Aorta (tissue), 5 donors: ENCODE data around the gene IL16. TPM values are rescaled to one million over a fixed set of nuclear protein-coding genes. Genes with fewer than 3 reads are reported as not detected.
A peak's percentile ranks its signal among the peaks of the same experiment; 100 is the strongest.

Experiments
- ATAC-seq: fragments of 200-7000 bp; cut with Tn5 transposase; one replicate; pipeline ENCODE4 v1.9.1; 2022; ENCODE audit warnings: moderate library complexity; ENCODE audit not compliant: low FRiP score
- DNase-seq, 2 donors: peaks; one replicate each; pipeline ENCODE4 v3.0.0-alpha.2; 2020
- H3K27ac ChIP-seq, 2 donors: one replicate each; pipeline ENCODE4 v1.5.1; 2013; ENCODE audit warnings: low read length in 2 of 2, mild to moderate bottlenecking in 2 of 2, moderate library complexity in 2 of 2, control low read depth in 1 of 2, inconsistent platforms in 1 of 2, low read depth in 1 of 2
- H3K27me3 ChIP-seq, 2 donors: one replicate each; pipeline ENCODE4 v1.6.1; 2013; ENCODE audit warnings: control low read depth in 1 of 2, low read length in 1 of 2, mild to moderate bottlenecking in 1 of 2, moderate library complexity in 1 of 2; ENCODE audit not compliant: insufficient read depth in 2 of 2, control insufficient read depth in 1 of 2
- H3K36me3 ChIP-seq, 2 donors: one replicate each; pipeline ENCODE4 v1.6.1; 2013; ENCODE audit warnings: control low read depth in 1 of 2, low read length in 1 of 2, mild to moderate bottlenecking in 1 of 2; ENCODE audit not compliant: insufficient read depth in 2 of 2, control insufficient read depth in 1 of 2
- H3K4me1 ChIP-seq, 2 donors: one replicate each; pipeline ENCODE4 v1.6.1; 2013; ENCODE audit warnings: low read length in 2 of 2, control low read depth in 1 of 2, mild to moderate bottlenecking in 1 of 2, moderate library complexity in 1 of 2; ENCODE audit not compliant: insufficient read depth in 2 of 2, control insufficient read depth in 1 of 2
- H3K4me3 ChIP-seq, 2 donors: one replicate each; pipeline ENCODE4 v1.5.1; 2013; ENCODE audit warnings: low read length in 2 of 2, control low read depth in 1 of 2, mild to moderate bottlenecking in 1 of 2
- H3K9me3 ChIP-seq: one replicate; pipeline ENCODE4 v1.6.1; 2013; ENCODE audit warnings: mild to moderate bottlenecking, low read length; ENCODE audit not compliant: control insufficient read depth
- WGBS, 2 donors: extraction: QIAGEN DNeasy Blood & Tissue Kit; methylation state at CpG; one replicate each; pipeline ENCODE4 v1.1.7; 2013; 5-methylcytosine and 5-hydroxymethylcytosine counted together
- intact Hi-C, 2 donors: fragments of 100-400 bp; cut with DNase I; formaldehyde crosslinking; loops; one replicate each; pipeline versions ENCODE4 v1.14.2 to v1.15.0; 2022
- polyA plus RNA-seq, 2 donors: library from polyadenylated mRNA; stranded (reverse); fragments of 200-250 nt; gene quantifications; one replicate each; pipeline ENCODE4 v1.2.3, GENCODE V29; 2013
- total RNA-seq, 2 donors: library from RNA; stranded (reverse); fragmentation: NEBNext Ultra II Directional; extraction: Animal tissue kit (Norgen Biotek cat#: 25700); gene quantifications; one replicate each; pipeline ENCODE4 v1.2.1, GENCODE V29; 2021
- donor health status: healthy with polysubstance abuse.
- donor health status: Bipolar disorder and iron deficiency.
- donor health status: DM: no; HTN: no; CAD: no.
- donor health status: DM: no; HTN: no; CAD: no.
- donor health status: DM: yes; HTN: yes; CAD: no.

The IL16 gene
- total and polyA plus RNA-seq, 4 donors = 5.3 to 19.5 (median 7.8) TPM

DNA sequence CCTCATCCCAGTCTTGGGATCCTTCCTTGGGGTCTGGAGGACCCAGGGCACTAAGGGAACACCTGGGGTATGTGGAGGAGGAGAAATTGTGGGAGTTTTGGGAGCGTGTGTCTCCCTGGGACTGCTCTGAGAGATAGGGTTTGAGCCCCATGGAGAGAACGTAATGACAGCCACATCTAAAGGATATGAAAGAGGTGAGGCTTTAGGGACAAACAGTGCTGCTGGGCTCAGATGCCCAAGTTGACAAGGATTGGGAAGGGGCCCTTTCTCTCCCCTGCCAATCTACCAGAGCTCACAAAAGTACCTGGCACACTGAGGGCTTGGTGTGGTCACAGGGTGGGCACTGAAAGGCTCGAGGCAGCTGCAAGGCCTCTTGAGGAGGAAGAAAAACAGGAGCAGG is 140.6 kb downstream of the IL16 start:
- Histone ChIP-seq H3K4me3 (no peak overlapping the region), H3K27ac (no peak overlapping the region), H3K27me3 (no peaks in the 10 kb centered on the region), H3K9me3 (no peaks in the 10 kb centered on the region), H3K36me3 (no peaks in the 10 kb centered on the region), H3K4me1 (peaks cover 0 to 4% of the 10 kb centered on the region in 2 donors)
- DNase-seq = no peak
- intact Hi-C loops = loop anchor here in 1 of 2 donors (5.0 to 10.0 kb wide), 2 partner anchors 60 to 332 kb away; partner anchors contain the start of gene TLNRD1
- WGBS, 2 donors = 62 to 67% methylated on average over 3 of the region's 3 CpGs
- no peak for ATAC-seq

- 31 to 41% methylated on average over 9 of the region's 9 CpGs for WGBS, 2 donors
- ATAC-seq = peak; percentile 42
- no peaks in the 10 kb centered on the region for H3K9me3 ChIP-seq
- no peak overlapping the region for H3K27ac ChIP-seq
- H3K27me3 ChIP-seq = no peaks in the 10 kb centered on the region
- intact Hi-C loops = loop anchor here in 1 of 2 donors (5.0 to 10.0 kb wide), 2 partner anchors 60 to 333 kb away; partner anchors contain the start of gene TLNRD1
- no peak for DNase-seq
- H3K4me1 ChIP-seq = peaks cover 0 to 4% of the 10 kb centered on the region in 2 donors
- no peaks in the 10 kb centered on the region for H3K36me3 ChIP-seq
- no peak overlapping the region for H3K4me3 ChIP-seq
Observed at GRCh38 chr15:81337713-81338157, 141.1 kb downstream of the IL16 start.

DNA sequence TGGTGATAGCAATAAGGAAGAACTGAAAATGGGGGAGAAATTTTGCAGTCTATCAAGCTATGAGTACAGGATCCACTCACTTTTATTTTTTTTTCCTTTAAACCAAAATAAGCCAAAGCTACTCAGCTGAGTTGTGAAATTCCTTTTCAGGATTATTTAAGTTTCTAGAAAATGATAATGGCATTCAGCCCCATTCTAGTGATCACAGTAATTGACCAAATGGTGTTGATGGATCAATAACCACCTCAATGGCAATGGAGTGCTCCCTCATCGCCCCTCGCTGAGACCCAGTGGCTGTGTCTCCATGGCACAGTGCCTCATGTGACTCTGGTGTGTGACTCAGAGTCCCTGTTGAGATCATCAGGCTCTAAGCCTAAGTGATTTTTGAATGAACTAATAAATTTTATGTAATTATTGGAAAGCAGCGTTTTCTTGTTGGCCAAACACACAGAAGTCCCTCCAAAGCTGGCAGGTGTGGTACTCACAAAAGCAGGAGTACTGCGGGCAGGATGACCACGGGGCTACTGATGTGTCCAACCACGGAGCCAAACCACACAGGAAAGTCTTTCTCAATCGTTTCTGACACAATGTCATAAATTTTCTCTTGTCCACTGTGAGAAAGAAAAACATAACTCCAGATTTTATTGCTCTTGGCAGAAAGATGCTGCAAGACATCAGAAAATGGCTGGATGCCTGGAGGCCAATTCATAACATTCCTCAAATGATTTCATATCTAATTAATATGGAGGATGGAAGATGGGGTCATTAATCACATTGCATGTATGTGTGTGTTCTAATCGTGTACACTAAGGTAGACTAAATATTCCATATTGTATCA is 141.7 kb downstream of the IL16 start:
- Histone ChIP-seq H3K4me3 (no peak overlapping the region), H3K36me3 (no peaks in the 10 kb centered on the region), H3K9me3 (no peaks in the 10 kb centered on the region), H3K27ac (peak overlapping the region in 1 of 2 donors; percentile 4), H3K4me1 (peaks cover 0 to 4% of the 10 kb centered on the region in 2 donors), H3K27me3 (no peaks in the 10 kb centered on the region)
- intact Hi-C loops = loop anchor here in 1 of 2 donors (5.0 to 10.0 kb wide), 2 partner anchors 61 to 334 kb away; partner anchors contain the start of gene TLNRD1
- ATAC-seq = peak; percentile 91
- 1 to 2% methylated on average over 8 of the region's 8 CpGs for WGBS, 2 donors
- DNase-seq = peak; percentile 71 to 82

- 30 to 35% methylated on average over 5 of the region's 5 CpGs for WGBS, 2 donors
Observed at GRCh38 chr15:81339321-81339720, 142.6 kb downstream of the IL16 start.

GRCh38 chr15:81339851-81340250 is 143.2 kb downstream of the IL16 start:
- DNase-seq (no peak), ATAC-seq (no peak)
- intact Hi-C loops = loop anchor here in 1 of 2 donors (5.0 to 10.0 kb wide), 3 partner anchors 33 to 335 kb away; partner anchors contain the start of gene TLNRD1
- H3K4me1 ChIP-seq = peaks cover 0 to 4% of the 10 kb centered on the region in 2 donors
- no peaks in the 10 kb centered on the region for H3K9me3 ChIP-seq
- H3K4me3 ChIP-seq = no peak overlapping the region
- H3K36me3 ChIP-seq = no peaks in the 10 kb centered on the region
- H3K27me3 ChIP-seq = no peaks in the 10 kb centered on the region
- 70 to 84% methylated on average over 4 of the region's 4 CpGs for WGBS, 2 donors
- H3K27ac ChIP-seq = no peak overlapping the region

More at GRCh38 chr15:81339321-81339720, 142.6 kb downstream of the IL16 start:
- Histone ChIP-seq H3K27ac (no peak overlapping the region), H3K4me1 (peaks cover 0 to 4% of the 10 kb centered on the region in 2 donors), H3K36me3 (no peaks in the 10 kb centered on the region), H3K9me3 (no peaks in the 10 kb centered on the region), H3K27me3 (no peaks in the 10 kb centered on the region), H3K4me3 (no peak overlapping the region)
- ATAC-seq = no peak
- intact Hi-C loops = loop anchor here in 1 of 2 donors (5.0 to 10.0 kb wide), 2 partner anchors 62 to 335 kb away; partner anchors contain the start of gene TLNRD1
- no peak for DNase-seq

DNA sequence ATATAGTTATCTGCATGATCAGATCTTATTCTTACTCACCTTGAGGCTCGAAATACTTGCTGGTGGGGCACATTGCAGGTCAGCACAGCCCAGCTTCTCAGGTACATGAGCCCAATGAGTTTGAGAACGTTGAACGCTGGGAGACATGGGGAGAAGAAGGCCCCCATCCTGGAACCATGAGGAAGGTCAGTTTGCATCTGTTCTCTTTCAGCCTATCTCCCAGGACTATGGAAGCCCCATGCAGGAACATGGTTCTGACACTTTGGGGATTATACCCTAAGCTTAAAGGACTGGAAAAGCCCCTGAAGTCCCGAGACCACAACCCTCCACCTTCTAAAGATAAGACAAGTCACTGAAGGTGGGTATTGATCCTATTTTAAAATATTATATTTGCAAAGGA is 144.7 kb downstream of the IL16 start:
- no peak for DNase-seq
- no peaks in the 10 kb centered on the region for H3K36me3 ChIP-seq
- intact Hi-C loops = loop anchor here in 1 of 2 donors (5.0 kb wide), 1 partner anchor 34 kb away; no protein-coding TSS in a partner anchor
- no peaks in the 10 kb centered on the region for H3K27me3 ChIP-seq
- WGBS, 2 donors = 96 to 99% methylated on average over 4 of the region's 4 CpGs
- no peak for ATAC-seq
- H3K4me3 ChIP-seq = no peak overlapping the region
- H3K4me1 ChIP-seq = peaks cover 0 to 4% of the 10 kb centered on the region in 2 donors
- H3K9me3 ChIP-seq = no peaks in the 10 kb centered on the region
- H3K27ac ChIP-seq = no peak overlapping the region

- Histone ChIP-seq H3K9me3 (no peaks in the 10 kb centered on the region), H3K4me3 (no peak overlapping the region), H3K27me3 (no peaks in the 10 kb centered on the region), H3K36me3 (no peaks in the 10 kb centered on the region), H3K27ac (no peak overlapping the region), H3K4me1 (no peaks in the 10 kb centered on the region)
- no peak for ATAC-seq
- intact Hi-C loops = loop anchor here in 1 of 2 donors (5.0 kb wide), 1 partner anchor 36 kb away; no protein-coding TSS in a partner anchor
- DNase-seq = no peak
- 98 to 100% methylated on average over 4 of the region's 4 CpGs for WGBS, 2 donors
Observed at GRCh38 chr15:81343371-81343770, 146.7 kb downstream of the IL16 start.

- Histone ChIP-seq H3K4me1 (no peaks in the 10 kb centered on the region), H3K27ac (no peak overlapping the region), H3K4me3 (no peak overlapping the region), H3K9me3 (no peaks in the 10 kb centered on the region), H3K27me3 (no peaks in the 10 kb centered on the region), H3K36me3 (no peaks in the 10 kb centered on the region)
- ATAC-seq (no peak), DNase-seq (no peak)
- intact Hi-C loops = no loop called here
- 76 to 78% methylated on average over 2 of the region's 2 CpGs for WGBS, 2 donors
Observed at GRCh38 chr15:81346611-81347010, 149.9 kb downstream of the IL16 start.
